H1 (cell line): ENCODE measurements around the gene COL12A1. TPM values are rescaled to one million over a fixed set of nuclear protein-coding genes. Genes with fewer than 3 reads are reported as not detected.

ENCODE experiments used
- CTCF ChIA-PET: fragments of 300-600 bp; sonication (Branson Sonifier 250); formaldehyde crosslinking; loops from one replicate; lab custom pipeline; 2021; ENCODE audit not compliant: partially characterized antibody; lab: Charles Lee
- POLR2A ChIA-PET: fragments of 300-600 bp; sonication (Branson Sonifier 250); formaldehyde crosslinking; loops from one replicate; lab custom pipeline; 2021; ENCODE audit warnings: inconsistent platforms; ENCODE audit not compliant: partially characterized antibody; lab: Charles Lee
- DNase-seq, 2 experiments: peaks; one replicate each; pipeline versions ENCODE4 v3.0.0 to v3.0.0-alpha.2; 2010 to 2022; ENCODE audit warnings: low spot score in 2 of 2, low read depth in 1 of 2, mixed read lengths in 1 of 2
- FAIRE-seq: peaks from 2 replicates; lab custom pipeline; 2011; peaks lifted over from hg19 to GRCh38; lab: Jason Lieb, UNC
- H2AFZ ChIP-seq: 2 replicates; pipeline ENCODE4 v1.8.1; 2012; ENCODE audit warnings: low read length, inconsistent platforms
- H2AK5ac ChIP-seq: 2 replicates; pipeline ENCODE4 v1.6.1; 2013; ENCODE audit warnings: low read depth, low read length
- H2BK120ac ChIP-seq: replicated peaks from 2 replicates; pipeline ENCODE3; 2013; ENCODE audit warnings: low read depth, low read length, inconsistent platforms
- H2BK12ac ChIP-seq: 2 replicates; pipeline ENCODE4 v1.6.1; 2013; ENCODE audit warnings: low read depth, low read length
- H2BK15ac ChIP-seq: 2 replicates; pipeline ENCODE4 v1.6.1; 2013; ENCODE audit warnings: low read length
- H2BK20ac ChIP-seq: 2 replicates; pipeline ENCODE4 v1.6.1; 2013; ENCODE audit warnings: low read length
- H2BK5ac ChIP-seq: 2 replicates; pipeline ENCODE4 v1.6.1; 2013; ENCODE audit warnings: low read depth, low read length
- H3K14ac ChIP-seq: 2 replicates; pipeline ENCODE4 v1.6.1; 2013; ENCODE audit warnings: inconsistent platforms; ENCODE audit not compliant: insufficient read length
- H3K18ac ChIP-seq: 2 replicates; pipeline ENCODE4 v1.6.1; 2013; ENCODE audit warnings: low read length; ENCODE audit errors: extremely low read depth
- H3K23ac ChIP-seq: 2 replicates; pipeline ENCODE4 v1.6.1; 2013; ENCODE audit warnings: inconsistent platforms; ENCODE audit not compliant: insufficient read length
- H3K23me2 ChIP-seq: 2 replicates; pipeline ENCODE4 v1.6.1; 2013; ENCODE audit warnings: low read depth, low read length
- H3K27ac ChIP-seq: 2 replicates; pipeline ENCODE4 v1.6.1; 2011; ENCODE audit warnings: low read depth, low read length, inconsistent platforms
- H3K27me3 ChIP-seq, 4 experiments: replicated peaks in 1 of 4; 1 replicate in 1 of 4; 2 replicates in 3 of 4; pipeline versions ENCODE4 v1.6.1 to v1.8.1; 2011 to 2013; ENCODE audit warnings: low read length in 3 of 4, mild to moderate bottlenecking in 3 of 4, inconsistent platforms in 2 of 4, mixed read lengths in 2 of 4, moderate library complexity in 1 of 4; ENCODE audit not compliant: control insufficient read depth in 3 of 4, insufficient read depth in 3 of 4; ENCODE audit errors: extremely low read depth in 1 of 4
- H3K36me3 ChIP-seq, 4 experiments: 2 replicates each; pipeline versions ENCODE4 v1.6.1 to v1.8.1; 2011 to 2013; ENCODE audit warnings: mild to moderate bottlenecking in 4 of 4, low read length in 3 of 4, moderate library complexity in 2 of 4, control low read depth in 1 of 4, inconsistent platforms in 1 of 4; ENCODE audit not compliant: insufficient read depth in 4 of 4, control insufficient read depth in 2 of 4
- H3K4ac ChIP-seq: replicated peaks from 2 replicates; pipeline ENCODE3; 2013; ENCODE audit warnings: low read length, low read depth, mixed read lengths, inconsistent platforms; ENCODE audit not compliant: insufficient read length
- H3K4me1 ChIP-seq, 4 experiments: replicated peaks in 1 of 4; 1 replicate in 1 of 4; 2 replicates in 3 of 4; pipeline versions ENCODE4 v1.6.1 to v1.8.1; 2011 to 2013; ENCODE audit warnings: low read length in 3 of 4, inconsistent platforms in 2 of 4, mixed read lengths in 1 of 4; ENCODE audit not compliant: insufficient read depth in 4 of 4, control insufficient read depth in 3 of 4
- H3K4me2 ChIP-seq, 2 experiments: 2 replicates each; pipeline versions ENCODE4 v1.6.1 to v1.8.1; 2011 to 2013; ENCODE audit warnings: low read depth in 2 of 2, low read length in 2 of 2, control low read depth in 1 of 2, inconsistent platforms in 1 of 2, mild to moderate bottlenecking in 1 of 2; ENCODE audit not compliant: insufficient read depth in 1 of 2
- H3K4me3 ChIP-seq, 4 experiments: fragments of 200-600, 300-600 bp in 1 of 4; sonication (generic), shearing (Covaris generic), sonication (Bioruptor Twin) in 1 of 4; 2 replicates each; pipeline versions ENCODE4 v1.5.1 to v1.8.1; 2011 to 2016; ENCODE audit warnings: low read length in 4 of 4, low read depth in 3 of 4, control low read depth in 2 of 4, inconsistent platforms in 2 of 4, mild to moderate bottlenecking in 2 of 4, mixed read lengths in 1 of 4, moderate library complexity in 1 of 4; ENCODE audit not compliant: insufficient read depth in 2 of 4; ENCODE audit errors: extremely low read depth in 1 of 4
- H3K56ac ChIP-seq: replicated peaks from 2 replicates; pipeline ENCODE3; 2013; ENCODE audit warnings: low read depth, mild to moderate bottlenecking, mixed read lengths, low read length, inconsistent platforms; ENCODE audit not compliant: insufficient read length
- H3K79me1 ChIP-seq: 2 replicates; pipeline ENCODE4 v1.6.1; 2013; ENCODE audit warnings: low read depth, low read length, control low read depth
- H3K79me2 ChIP-seq, 2 experiments: 2 replicates each; pipeline versions ENCODE4 v1.6.1 to v1.8.1; 2012 to 2013; ENCODE audit warnings: low read length in 2 of 2, mild to moderate bottlenecking in 2 of 2, inconsistent platforms in 1 of 2; ENCODE audit not compliant: insufficient read depth in 2 of 2, control insufficient read depth in 1 of 2
- H3K9ac ChIP-seq, 4 experiments: replicated peaks in 1 of 4; 1 replicate in 1 of 4; 2 replicates in 3 of 4; pipeline versions ENCODE4 v1.6.1 to v1.8.1; 2011 to 2013; ENCODE audit warnings: low read depth in 3 of 4, low read length in 3 of 4, control low read depth in 2 of 4, mild to moderate bottlenecking in 2 of 4, moderate library complexity in 2 of 4, inconsistent platforms in 1 of 4; ENCODE audit errors: extremely low read depth in 1 of 4
- H3K9me3 ChIP-seq, 2 experiments: 2 replicates each; pipeline versions ENCODE4 v1.6.1 to v1.8.1; 2012 to 2013; ENCODE audit warnings: mild to moderate bottlenecking in 2 of 2, moderate library complexity in 2 of 2, control low read depth in 1 of 2, inconsistent platforms in 1 of 2, low read depth in 1 of 2, low read length in 1 of 2, mixed read lengths in 1 of 2; ENCODE audit not compliant: insufficient read depth in 2 of 2
- H4K20me1 ChIP-seq, 2 experiments: replicated peaks in 1 of 2; 2 replicates each; pipeline versions ENCODE3 to v1.8.1; 2011 to 2013; ENCODE audit warnings: inconsistent platforms in 2 of 2, low read length in 2 of 2, mild to moderate bottlenecking in 1 of 2; ENCODE audit not compliant: insufficient read depth in 2 of 2, control insufficient read depth in 1 of 2
- H4K5ac ChIP-seq: 2 replicates; pipeline ENCODE4 v1.6.1; 2013; ENCODE audit warnings: low read length, low read depth, mixed read lengths, inconsistent platforms; ENCODE audit not compliant: insufficient read length
- H4K8ac ChIP-seq: 2 replicates; pipeline ENCODE4 v1.8.0; 2013; ENCODE audit warnings: mild to moderate bottlenecking, moderate library complexity, low read length, inconsistent platforms; ENCODE audit not compliant: insufficient read depth; ENCODE audit errors: extremely low read depth
- H4K91ac ChIP-seq: replicated peaks from 2 replicates; pipeline ENCODE3; 2013; ENCODE audit warnings: low read length, mixed read lengths, inconsistent platforms; ENCODE audit not compliant: insufficient read length
- CHD1 ChIP-seq: IDR thresholded peaks from 2 replicates; pipeline ENCODE4 v1.6.1; 2012; ENCODE audit warnings: low read depth, low read length, improper control_type of control experiment
- CREB1 ChIP-seq: IDR thresholded peaks from 2 replicates; pipeline ENCODE4 v1.6.1; 2012; ENCODE audit warnings: inconsistent platforms
- CTBP2 ChIP-seq: IDR thresholded peaks from 2 replicates; pipeline ENCODE4 v1.7.0; 2011; ENCODE audit warnings: borderline replicate concordance, mild to moderate bottlenecking, moderate library complexity, mixed read lengths, low read length; ENCODE audit not compliant: insufficient read depth, insufficient read length
- HDAC6 ChIP-seq: IDR thresholded peaks from one replicate; pipeline ENCODE4 v1.7.1; 2012; ENCODE audit warnings: low read depth, mild to moderate bottlenecking, inconsistent platforms, low read length, moderate library complexity
- PHF8 ChIP-seq: fragments of 200-600 bp; sonication (generic); conservative IDR thresholded peaks from 2 replicates; pipeline ENCODE4 v1.7.1; 2012; ENCODE audit warnings: low read depth, mild to moderate bottlenecking, inconsistent platforms, low read length, moderate library complexity
- POU5F1 ChIP-seq: IDR thresholded peaks from 2 replicates; pipeline ENCODE4 v1.6.1; 2011; ENCODE audit warnings: low read depth, mild to moderate bottlenecking, low read length, moderate library complexity
- RBBP5 ChIP-seq: IDR thresholded peaks from 2 replicates; pipeline ENCODE4 v1.7.1; 2012; ENCODE audit warnings: low read depth, mild to moderate bottlenecking, inconsistent platforms, low read length, moderate library complexity, borderline replicate concordance
- RFX5 ChIP-seq: IDR thresholded peaks from 2 replicates; pipeline ENCODE4 v1.6.1; 2011; ENCODE audit warnings: low read depth, low read length, improper control_type of control experiment, borderline replicate concordance
- RNF2 ChIP-seq: fragments of 200-900, 300-1000 bp; sonication (generic); IDR thresholded peaks from 2 replicates; pipeline ENCODE4 v1.7.1; 2016; ENCODE audit warnings: borderline replicate concordance, low read depth, mild to moderate bottlenecking, antibody characterized with exemption, low read length; ENCODE audit not compliant: poor library complexity, severe bottlenecking; ENCODE audit errors: missing control alignments
- SUZ12 ChIP-seq: fragments of 200-600 bp; sonication (generic); IDR thresholded peaks from 2 replicates; pipeline ENCODE4 v1.6.1; 2012; ENCODE audit warnings: mild to moderate bottlenecking, inconsistent platforms, low read length, moderate library complexity, mixed read lengths
- TAF7 ChIP-seq: optimal IDR thresholded peaks from 2 replicates; pipeline ENCODE3; 2011; ENCODE audit warnings: low read depth, mild to moderate bottlenecking, inconsistent platforms, low read length, moderate library complexity, borderline replicate concordance
- WGBS, 2 experiments: shearing (Covaris generic) in 1 of 2; methylation state at CpG; one replicate each; pipeline versions ENCODE4 v1.1.6 to v1.1.7; 2013 to 2015; ENCODE audit warnings: low lambda C conversion rate in 2 of 2, mixed read lengths in 2 of 2, inconsistent platforms in 1 of 2, low coverage in 1 of 2, missing lambda C conversion rate in 1 of 2; ENCODE audit not compliant: insufficient replicate concordance in 2 of 2, insufficient coverage in 1 of 2, insufficient read length in 1 of 2; ENCODE audit errors: extremely low coverage in 1 of 2, missing lambda C conversion rate in 1 of 2; 5-methylcytosine and 5-hydroxymethylcytosine counted together
- polyA plus RNA-seq, 7 experiments: library from polyadenylated mRNA; depleted of rRNA in 3 of 7; stranded (reverse) in 5 of 7; unstranded in 2 of 7; fragments of >200 nt in 5 of 7; fragments of 200-250 nt in 2 of 7; gene quantifications; 1 replicate in 5 of 7; 2 replicates in 1 of 7; 4 replicates in 1 of 7; pipeline versions ENCODE4 v1.2.1 to v1.2.3, GENCODE V29; 2011 to 2013; ENCODE audit warnings: missing spikeins in 2 of 7, mixed read lengths in 2 of 7
- total RNA-seq: library from RNA; stranded (reverse); fragmentation: NEBNext Ultra II Directional; extraction: Animal tissue kit (Norgen Biotek cat#: 25700); gene quantifications from 2 replicates; pipeline ENCODE4 v1.2.1, GENCODE V29; 2021

Gene COL12A1
- total and polyA plus RNA-seq, 2 of the 8 experiments (the other 6 are each of a cell fraction or from before 2014, with no cell fraction given): 1.4 to 4.7 TPM

- POLR2A ChIA-PET: interaction anchor here (0.7 kb wide), 1 partner anchor 26 kb away, joined by 3 read pairs; no protein-coding TSS in a partner anchor
- Histone ChIP-seq H3K9me3 (no peaks in the 10 kb centered on the region), H2BK120ac (no peak overlapping the region), H2BK15ac (no peak overlapping the region), H3K4ac (no peak overlapping the region), H3K56ac (no peak overlapping the region), H3K79me2 (no peaks in the 10 kb centered on the region), H4K5ac (no peak overlapping the region), H3K36me3 (no peaks in the 10 kb centered on the region), H2BK20ac (no peak overlapping the region), H2AFZ (peak overlapping the region; percentile 66; the same call in 1 of the 2 replicates), H3K14ac (no peak overlapping the region), H3K27ac (no peak overlapping the region), H4K91ac (no peak overlapping the region), H2AK5ac (no peak overlapping the region), H3K23me2 (peaks cover 32% of the 10 kb centered on the region), H3K27me3 (peaks cover 30 to 62% (median 54%) of the 10 kb centered on the region in 4 experiments), H3K4me3 (peak overlapping the region; percentile 45 to 68 (median 54)), H3K79me1 (no peaks in the 10 kb centered on the region), H3K23ac (no peak overlapping the region), H3K4me1 (peaks cover 0 to 25% (median 7%) of the 10 kb centered on the region in 4 experiments; a peak in 4 of 7 replicates), H4K20me1 (peaks cover 0 to 2% of the 10 kb centered on the region in 2 experiments), H3K9ac (peak overlapping the region in 2 of 4 experiments; percentile 24 to 28; a peak in 2 of 7 replicates), H3K18ac (peak overlapping the region; percentile 75; the same call in 1 of the 2 replicates), H2BK5ac (no peak overlapping the region), H2BK12ac (no peak overlapping the region), H3K4me2 (peak overlapping the region; percentile 91 to 97), H4K8ac (no peak overlapping the region)
- DNase-seq (peak in 1 of 2 experiments; percentile 76), FAIRE-seq (no peak)
- CTCF ChIA-PET: interaction anchor here (0.6 to 11.0 kb wide), 28 partner anchors 8 to 1469 kb away, joined by 3 to 104 read pairs (median 4); no protein-coding TSS in a partner anchor
- 3% methylated on average over 46 of the region's 46 CpGs; no CpG with 5 or more reads in 1 of the 2 experiments for WGBS, 2 experiments
- TF ChIP-seq RFX5 (no peak), HDAC6 (no peak), RNF2 (no peak), CTBP2 (peak; percentile 47), SUZ12 (peak; percentile 89), PHF8 (no peak), CHD1 (no peak), TAF7 (no peak), RBBP5 (no peak), CREB1 (no peak), POU5F1 (no peak)
Observed at GRCh38 chr6:75201901-75202672, 3.8 kb downstream of the COL12A1 start.
